ENCODE data around the gene WWOX.

Gene WWOX

DNA sequence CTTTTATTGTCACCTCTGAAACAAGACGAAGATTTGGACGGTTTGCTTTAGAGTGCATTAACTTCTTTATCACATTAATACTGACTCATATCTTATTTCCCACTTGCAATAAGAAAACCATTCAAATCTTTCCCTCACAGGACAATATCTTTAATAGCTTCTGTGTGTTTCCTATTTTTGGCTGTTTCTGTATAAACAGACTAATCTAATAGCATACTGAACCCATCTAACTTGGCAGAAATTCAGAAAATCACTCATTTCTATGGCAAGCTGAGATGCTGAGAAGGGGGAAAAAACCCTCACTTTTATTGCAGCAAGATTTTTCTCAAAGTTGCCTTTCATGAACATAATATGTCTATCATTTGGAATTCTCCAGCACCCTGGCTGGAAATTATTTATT, 524.9 kb downstream of the WWOX start:
- H3K4me1 ChIP-seq (ENCODE audit: low read length) = 0 out of 2 replicates have a peak, but pooled peaks cover 5% of the 10 kb centered on the region
- no peaks in the 10 kb centered on the region for H4K20me1 ChIP-seq (ENCODE audit: insufficient read depth, low read length)
- H3K9ac ChIP-seq (ENCODE audit: low read length) = no peak overlapping the region
- H3K36me3 ChIP-seq (replicated peaks; ENCODE audit: insufficient read depth, low read length) = no peaks in the 10 kb centered on the region
- H3K4me3 ChIP-seq (ENCODE audit: low read length) = no peak overlapping the region
- H3K27ac ChIP-seq (ENCODE audit: low read length) = no peak overlapping the region
- no peak overlapping the region for H2AFZ ChIP-seq (ENCODE audit: low read length)
- H3K9me3 ChIP-seq (replicated peaks; ENCODE audit: insufficient read depth, low read length) = no peaks in the 10 kb centered on the region
- H3K79me2 ChIP-seq (ENCODE audit: low read length) = no peaks in the 10 kb centered on the region
- TF ChIP-seq EZH2phosphoT487 (IDR thresholded peaks at IDR 0.05; ENCODE audit: low read length) = no peak
- DNase-seq = no peak
- H3K4me2 ChIP-seq (ENCODE audit: low read depth, low read length) = no peak overlapping the region
- no peaks in the 10 kb centered on the region for H3K27me3 ChIP-seq (replicated peaks; ENCODE audit: insufficient read depth, low read length)
- H3K9me2 ChIP-seq (replicated peaks; ENCODE audit: insufficient read depth, low read length) = no peaks in the 10 kb centered on the region
- no peaks in the 10 kb centered on the region for H3F3A ChIP-seq (ENCODE audit: insufficient read depth, low read length)

DNA sequence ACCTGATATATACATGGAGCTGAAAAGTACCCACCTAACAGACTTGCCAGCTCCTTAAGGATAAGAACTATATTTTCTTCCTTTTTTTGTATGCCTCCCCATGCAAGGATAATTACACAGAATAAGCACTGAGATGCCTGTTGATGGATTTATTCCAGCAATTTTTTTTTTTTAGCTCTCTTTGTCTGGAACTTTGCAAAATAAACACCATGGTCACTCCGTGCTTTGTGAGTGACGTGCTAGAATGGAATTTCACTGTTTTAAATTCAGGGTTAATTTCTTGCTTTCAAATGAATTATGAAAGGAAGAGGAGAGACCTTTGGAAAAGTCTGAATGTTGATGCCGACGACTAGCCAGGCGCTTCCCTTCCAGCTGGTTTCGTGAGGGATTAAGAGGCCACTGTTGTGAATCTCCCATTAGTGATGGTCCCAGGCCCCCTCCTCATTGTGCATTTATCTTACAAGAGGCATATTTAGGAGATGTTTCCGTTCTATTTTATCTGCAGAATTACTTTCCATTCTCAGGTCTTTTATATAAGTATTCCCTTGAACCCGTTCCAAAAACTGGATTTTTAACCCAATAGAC, 529.1 kb downstream of the WWOX start:
- no peaks in the 10 kb centered on the region for H3K27me3 ChIP-seq (replicated peaks; ENCODE audit: insufficient read depth, low read length)
- no peak overlapping the region for H3K9ac ChIP-seq (ENCODE audit: low read length)
- no peaks in the 10 kb centered on the region for H3F3A ChIP-seq (ENCODE audit: insufficient read depth, low read length)
- no peak overlapping the region for H2AFZ ChIP-seq (ENCODE audit: low read length)
- H3K4me2 ChIP-seq (ENCODE audit: low read depth, low read length) = no peak overlapping the region
- H3K4me1 ChIP-seq (ENCODE audit: low read length) = no peaks in the 10 kb centered on the region
- H3K9me2 ChIP-seq (replicated peaks; ENCODE audit: insufficient read depth, low read length) = no peaks in the 10 kb centered on the region
- H3K79me2 ChIP-seq (ENCODE audit: low read length) = no peaks in the 10 kb centered on the region
- no peaks in the 10 kb centered on the region for H4K20me1 ChIP-seq (ENCODE audit: insufficient read depth, low read length)
- H3K9me3 ChIP-seq (replicated peaks; ENCODE audit: insufficient read depth, low read length) = no peaks in the 10 kb centered on the region
- no peaks in the 10 kb centered on the region for H3K36me3 ChIP-seq (replicated peaks; ENCODE audit: insufficient read depth, low read length)
- no peak overlapping the region for H3K27ac ChIP-seq (ENCODE audit: low read length)
- no peak overlapping the region for H3K4me3 ChIP-seq (ENCODE audit: low read length)
- TF ChIP-seq EZH2 (optimal IDR thresholded peaks at IDR 0.05; ENCODE audit: low read depth, low read length) (no peak), EZH2phosphoT487 (IDR thresholded peaks at IDR 0.05; ENCODE audit: low read length) (no peak)
- TF ChIP-seq, protein P1, sequence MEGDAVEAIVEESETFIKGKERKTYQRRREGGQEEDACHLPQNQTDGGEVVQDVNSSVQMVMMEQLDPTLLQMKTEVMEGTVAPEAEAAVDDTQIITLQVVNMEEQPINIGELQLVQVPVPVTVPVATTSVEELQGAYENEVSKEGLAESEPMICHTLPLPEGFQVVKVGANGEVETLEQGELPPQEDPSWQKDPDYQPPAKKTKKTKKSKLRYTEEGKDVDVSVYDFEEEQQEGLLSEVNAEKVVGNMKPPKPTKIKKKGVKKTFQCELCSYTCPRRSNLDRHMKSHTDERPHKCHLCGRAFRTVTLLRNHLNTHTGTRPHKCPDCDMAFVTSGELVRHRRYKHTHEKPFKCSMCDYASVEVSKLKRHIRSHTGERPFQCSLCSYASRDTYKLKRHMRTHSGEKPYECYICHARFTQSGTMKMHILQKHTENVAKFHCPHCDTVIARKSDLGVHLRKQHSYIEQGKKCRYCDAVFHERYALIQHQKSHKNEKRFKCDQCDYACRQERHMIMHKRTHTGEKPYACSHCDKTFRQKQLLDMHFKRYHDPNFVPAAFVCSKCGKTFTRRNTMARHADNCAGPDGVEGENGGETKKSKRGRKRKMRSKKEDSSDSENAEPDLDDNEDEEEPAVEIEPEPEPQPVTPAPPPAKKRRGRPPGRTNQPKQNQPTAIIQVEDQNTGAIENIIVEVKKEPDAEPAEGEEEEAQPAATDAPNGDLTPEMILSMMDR (IDR thresholded peaks at IDR 0.05; ENCODE audit: low read length) = no peak
- no peak for DNase-seq

DNA sequence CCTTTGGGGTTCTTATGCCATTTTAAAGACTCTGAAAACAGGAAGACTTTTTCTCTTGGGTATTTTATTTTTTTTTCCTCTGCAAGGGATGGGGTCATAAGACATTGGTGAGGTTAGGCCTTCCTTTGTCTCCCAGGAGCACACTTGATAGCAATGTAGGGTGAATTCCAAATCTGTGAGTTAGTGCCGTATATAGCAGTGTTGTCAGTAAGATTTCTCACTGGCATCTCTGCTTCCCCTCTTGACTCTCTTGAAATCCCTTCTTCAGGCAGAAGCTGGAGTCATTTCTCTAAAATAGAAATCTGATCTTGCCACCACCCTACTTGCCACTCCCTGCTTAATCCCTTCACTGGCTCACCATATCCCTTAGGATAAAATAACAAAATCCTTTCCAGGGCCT, 529.7 kb downstream of the WWOX start:
- no peak for DNase-seq
- Histone ChIP-seq H3K4me3 (ENCODE audit: low read length) (no peak overlapping the region), H3K79me2 (ENCODE audit: low read length) (no peaks in the 10 kb centered on the region), H3K36me3 (replicated peaks; ENCODE audit: insufficient read depth, low read length) (no peaks in the 10 kb centered on the region), H3F3A (ENCODE audit: insufficient read depth, low read length) (no peaks in the 10 kb centered on the region), H3K27ac (ENCODE audit: low read length) (no peak overlapping the region), H3K9me2 (replicated peaks; ENCODE audit: insufficient read depth, low read length) (no peaks in the 10 kb centered on the region), H4K20me1 (ENCODE audit: insufficient read depth, low read length) (no peaks in the 10 kb centered on the region), H2AFZ (ENCODE audit: low read length) (no peak overlapping the region), H3K9me3 (replicated peaks; ENCODE audit: insufficient read depth, low read length) (no peaks in the 10 kb centered on the region), H3K4me1 (ENCODE audit: low read length) (no peaks in the 10 kb centered on the region), H3K4me2 (ENCODE audit: low read depth, low read length) (no peak overlapping the region), H3K9ac (ENCODE audit: low read length) (no peak overlapping the region), H3K27me3 (replicated peaks; ENCODE audit: insufficient read depth, low read length) (no peaks in the 10 kb centered on the region)
- TF ChIP-seq EZH2phosphoT487 (IDR thresholded peaks at IDR 0.05; ENCODE audit: low read length) (no peak), EZH2 (optimal IDR thresholded peaks at IDR 0.05; ENCODE audit: low read depth, low read length) (no peak)
- TF ChIP-seq, protein P1 (IDR thresholded peaks at IDR 0.05; ENCODE audit: low read length) = no peak

DNA sequence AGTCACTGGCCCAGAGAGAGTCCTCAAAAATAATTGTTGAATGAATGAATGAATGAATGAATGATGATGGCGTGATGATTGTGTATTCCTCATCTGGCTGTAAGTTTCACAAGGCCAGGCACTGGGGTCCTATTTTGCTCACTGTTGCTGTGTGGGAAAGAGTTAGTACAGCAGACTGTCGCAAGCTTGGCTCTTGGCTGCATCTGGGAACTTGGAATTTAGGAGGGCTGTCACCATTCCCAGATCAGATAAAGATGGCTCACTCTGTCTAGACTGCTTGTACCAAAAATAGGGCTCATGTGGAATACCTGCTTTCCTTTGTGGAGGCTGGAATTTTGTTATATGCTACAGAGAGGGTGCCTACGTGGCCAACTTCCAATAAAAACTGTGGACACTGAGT, 530.6 kb downstream of the WWOX start:
- Histone ChIP-seq H3K4me3 (ENCODE audit: low read length) (no peak overlapping the region), H3K4me1 (ENCODE audit: low read length) (no peaks in the 10 kb centered on the region), H3K79me2 (ENCODE audit: low read length) (no peaks in the 10 kb centered on the region), H3F3A (ENCODE audit: insufficient read depth, low read length) (no peaks in the 10 kb centered on the region), H3K27me3 (replicated peaks; ENCODE audit: insufficient read depth, low read length) (no peaks in the 10 kb centered on the region), H2AFZ (ENCODE audit: low read length) (no peak overlapping the region), H3K9me2 (replicated peaks; ENCODE audit: insufficient read depth, low read length) (no peaks in the 10 kb centered on the region), H3K4me2 (ENCODE audit: low read depth, low read length) (no peak overlapping the region), H3K27ac (ENCODE audit: low read length) (no peak overlapping the region), H3K9me3 (replicated peaks; ENCODE audit: insufficient read depth, low read length) (no peaks in the 10 kb centered on the region), H4K20me1 (ENCODE audit: insufficient read depth, low read length) (no peaks in the 10 kb centered on the region), H3K36me3 (replicated peaks; ENCODE audit: insufficient read depth, low read length) (no peaks in the 10 kb centered on the region), H3K9ac (ENCODE audit: low read length) (no peak overlapping the region)
- TF ChIP-seq, protein P1 (IDR thresholded peaks at IDR 0.05; ENCODE audit: low read length) = no peak
- TF ChIP-seq EZH2phosphoT487 (IDR thresholded peaks at IDR 0.05; ENCODE audit: low read length) (no peak), EZH2 (optimal IDR thresholded peaks at IDR 0.05; ENCODE audit: low read depth, low read length) (no peak)
- no peak for DNase-seq

Measured in MM.1S (cell line).